IPS-20b (cell line): ENCODE results near the gene C1QTNF1.

Experiments
- H3K27ac ChIP-seq: one replicate; pipeline ENCODE4 v1.5.1; 2013; ENCODE audit warnings: low read length
- H3K27me3 ChIP-seq: 2 replicates; pipeline ENCODE4 v1.6.1; 2013; ENCODE audit warnings: mild to moderate bottlenecking, low read length, inconsistent platforms; ENCODE audit not compliant: insufficient read depth
- H3K36me3 ChIP-seq: 2 replicates; pipeline ENCODE4 v1.6.1; 2013; ENCODE audit warnings: low read depth, mild to moderate bottlenecking, inconsistent platforms, low read length, moderate library complexity; ENCODE audit not compliant: insufficient read depth
- H3K4me1 ChIP-seq: 2 replicates; pipeline ENCODE4 v1.6.1; 2013; ENCODE audit warnings: mild to moderate bottlenecking, control low read depth, inconsistent platforms, low read length, moderate library complexity; ENCODE audit not compliant: insufficient read depth
- H3K4me3 ChIP-seq: 2 replicates; pipeline ENCODE4 v1.5.1; 2013; ENCODE audit warnings: mild to moderate bottlenecking, low read length, inconsistent platforms
- H3K9ac ChIP-seq: 2 replicates; pipeline ENCODE4 v1.6.1; 2013; ENCODE audit warnings: low read depth, mild to moderate bottlenecking, inconsistent platforms, low read length, moderate library complexity
- H3K9me3 ChIP-seq: 2 replicates; pipeline ENCODE4 v1.6.1; 2013; ENCODE audit warnings: mild to moderate bottlenecking, low read depth, low read length, inconsistent platforms; ENCODE audit not compliant: insufficient read depth

The C1QTNF1 gene

DNA sequence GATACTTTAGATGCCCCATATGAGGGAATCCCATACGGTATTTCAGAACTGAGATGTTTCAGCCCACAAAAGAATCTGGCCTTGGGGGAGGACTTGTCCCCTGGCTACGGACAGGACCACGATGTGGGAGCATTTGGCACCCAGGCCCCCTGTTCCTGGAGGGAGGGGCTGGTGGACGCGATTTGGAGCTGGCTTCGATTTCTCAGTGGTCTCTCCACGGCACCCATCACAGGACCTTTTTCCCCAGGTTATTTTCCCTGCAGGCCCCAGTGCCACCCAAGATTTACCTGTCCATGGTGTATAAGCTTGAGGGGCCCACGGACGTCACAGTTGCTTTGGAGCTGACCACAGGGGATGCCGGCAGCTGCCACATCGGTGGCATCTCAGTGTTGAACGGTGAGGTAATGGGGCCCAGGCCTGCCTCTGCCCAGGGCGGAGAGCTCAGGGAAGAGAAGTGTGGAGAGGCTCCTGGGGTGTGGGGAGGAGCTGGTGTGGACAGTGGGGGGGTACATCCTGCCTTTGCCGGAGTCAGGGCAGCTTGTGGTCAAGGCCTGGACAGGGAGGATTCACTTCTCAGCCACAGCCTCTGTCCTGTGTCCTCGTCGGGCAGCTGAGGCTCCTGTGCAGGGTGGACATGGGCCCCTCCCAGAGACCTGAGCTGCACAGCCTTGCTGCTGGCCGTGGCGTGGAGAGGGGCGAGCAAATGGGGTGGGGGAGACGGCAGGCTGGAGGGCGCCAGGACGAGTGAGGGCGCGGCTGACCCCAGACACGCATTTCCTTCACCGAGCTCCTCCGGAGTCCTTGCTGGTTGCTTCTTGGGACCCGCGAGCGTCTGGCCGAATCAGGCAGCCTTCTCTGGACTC, 60.6 kb downstream of the C1QTNF1 start:
- H3K9ac ChIP-seq: no peak overlapping the region
- H3K27me3 ChIP-seq: no peaks in the 10 kb centered on the region
- peaks cover 13% of the 10 kb centered on the region for H3K36me3 ChIP-seq
- H3K4me3 ChIP-seq: no peak overlapping the region
- H3K4me1 ChIP-seq: no peaks in the 10 kb centered on the region
- no peak overlapping the region for H3K27ac ChIP-seq
- H3K9me3 ChIP-seq: no peaks in the 10 kb centered on the region

DNA sequence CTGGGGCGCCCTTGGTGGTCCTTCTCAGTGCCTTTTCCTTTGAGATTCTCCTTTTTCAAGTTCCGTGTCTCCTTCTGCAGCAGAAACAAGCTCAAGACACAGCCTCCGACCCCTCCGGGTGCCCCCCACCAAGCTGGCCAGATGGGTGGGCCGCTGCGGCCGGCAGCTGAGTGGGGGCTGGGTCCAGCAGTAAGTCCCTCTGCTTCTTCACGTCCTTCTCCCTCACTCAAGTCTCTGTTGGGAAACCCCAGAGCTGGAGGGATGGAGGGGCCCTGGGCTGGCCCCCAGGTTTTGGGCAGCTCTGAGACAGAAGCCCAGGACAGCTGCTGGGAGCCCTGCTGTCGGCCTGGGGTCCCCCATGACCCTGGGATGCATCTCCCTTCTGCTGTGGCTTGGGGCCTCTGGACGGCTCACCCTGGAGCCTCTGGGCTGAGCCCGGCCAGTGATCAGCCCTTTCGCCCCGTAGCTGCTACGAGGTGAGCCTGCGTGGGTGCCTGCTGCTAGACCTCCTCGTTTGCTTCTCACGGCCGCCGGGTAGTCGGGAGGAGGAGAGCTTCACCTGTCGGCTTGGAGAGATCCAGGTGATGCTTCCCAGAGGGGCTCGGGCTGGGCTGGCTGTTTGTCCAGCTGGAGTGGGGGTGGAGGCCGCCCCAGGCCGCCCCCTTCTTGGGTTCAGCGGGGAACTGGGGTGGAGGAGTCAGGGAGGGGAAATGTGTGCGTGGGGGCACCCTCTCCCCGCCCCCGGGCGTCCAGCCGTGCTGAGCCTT, 61.4 kb downstream of the C1QTNF1 start:
- Histone ChIP-seq H3K27me3 (no peaks in the 10 kb centered on the region), H3K9ac (no peak overlapping the region), H3K36me3 (peaks cover 5% of the 10 kb centered on the region)

DNA sequence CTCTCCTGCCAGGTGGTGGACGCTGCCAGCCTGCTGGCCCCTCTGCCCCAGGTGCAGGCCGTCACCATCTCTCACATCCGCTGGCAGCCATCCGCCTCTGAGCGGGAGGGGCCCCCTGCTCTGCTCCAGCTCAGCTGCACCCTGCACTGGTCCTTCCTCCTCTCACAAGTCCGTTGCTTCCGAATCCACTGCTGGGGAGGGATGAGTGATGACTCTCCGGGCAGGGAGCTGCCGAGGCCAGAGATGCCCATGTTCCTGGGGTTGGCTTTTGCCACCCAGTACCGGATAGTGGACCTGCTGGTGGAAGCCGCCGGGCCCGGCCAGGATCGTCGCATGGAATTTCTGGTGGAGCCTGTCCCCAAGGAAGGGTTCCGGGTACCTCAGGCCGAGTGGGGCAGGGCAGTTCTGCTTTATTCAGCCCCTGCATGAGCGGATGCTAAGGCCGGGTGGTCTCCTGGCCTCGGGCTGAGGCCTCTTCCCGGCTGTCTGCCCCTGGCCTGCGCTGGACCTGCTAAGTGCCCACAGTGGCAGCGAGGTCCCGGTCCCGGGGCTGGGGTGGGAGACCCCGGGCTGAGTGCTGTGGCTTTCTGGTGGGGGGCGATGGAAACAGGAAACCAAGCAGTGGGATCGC, 62.1 kb downstream of the C1QTNF1 start:
- no peaks in the 10 kb centered on the region for H3K4me1 ChIP-seq
- no peak overlapping the region for H3K9ac ChIP-seq
- H3K36me3 ChIP-seq: no peaks in the 10 kb centered on the region
- no peak overlapping the region for H3K4me3 ChIP-seq
- no peaks in the 10 kb centered on the region for H3K27me3 ChIP-seq
- H3K27ac ChIP-seq: no peak overlapping the region
- no peaks in the 10 kb centered on the region for H3K9me3 ChIP-seq

More for the DNA sequence above, 61.4 kb downstream of the C1QTNF1 start:
- H3K9me3 ChIP-seq: no peaks in the 10 kb centered on the region
- H3K27ac ChIP-seq: no peak overlapping the region
- no peak overlapping the region for H3K4me3 ChIP-seq
- H3K4me1 ChIP-seq: no peaks in the 10 kb centered on the region

DNA sequence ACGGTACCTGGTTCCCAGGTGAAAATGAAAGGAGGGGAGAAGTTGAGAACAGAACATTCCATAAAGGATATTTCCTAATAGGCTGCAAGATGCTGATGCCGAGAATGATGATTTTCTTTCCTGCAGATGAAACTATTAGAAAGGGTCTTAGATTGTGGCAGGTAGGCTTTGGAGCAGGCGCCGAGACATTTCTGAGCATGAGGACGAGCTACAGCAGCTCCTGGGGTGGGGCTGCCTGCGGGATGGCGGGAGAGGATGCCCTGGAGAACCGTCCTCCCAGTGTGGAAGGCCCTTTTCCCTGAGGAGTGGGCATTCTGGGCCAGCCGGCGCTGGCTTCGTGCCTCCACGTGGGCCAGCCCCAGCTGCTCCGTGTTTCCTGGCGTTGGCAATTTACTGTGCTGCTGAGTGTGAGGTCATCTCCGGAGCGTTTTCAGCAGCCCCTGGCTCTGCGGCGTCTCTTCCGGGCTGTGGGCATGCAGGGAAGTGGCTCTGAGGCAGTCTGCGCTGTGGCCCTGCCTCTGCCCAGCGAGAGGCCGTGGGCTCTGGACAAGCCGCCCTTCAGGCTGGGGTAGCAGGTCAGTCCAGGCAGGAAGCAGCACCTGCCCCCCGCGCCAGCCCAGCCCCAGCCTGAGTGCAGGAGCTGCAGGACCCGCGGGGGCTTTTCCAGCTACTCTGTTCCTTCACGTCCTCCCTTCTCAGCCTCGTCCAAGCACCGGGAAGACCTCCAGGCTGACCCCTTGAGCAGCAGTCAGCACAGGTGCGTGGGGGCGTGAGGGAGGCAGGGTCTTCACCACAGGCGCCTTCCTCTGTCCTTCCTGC, 62.8 kb downstream of the C1QTNF1 start:
- Histone ChIP-seq H3K4me1 (no peaks in the 10 kb centered on the region), H3K9me3 (no peaks in the 10 kb centered on the region), H3K27me3 (no peaks in the 10 kb centered on the region), H3K27ac (no peak overlapping the region), H3K4me3 (no peak overlapping the region), H3K9ac (no peak overlapping the region), H3K36me3 (no peaks in the 10 kb centered on the region)

DNA sequence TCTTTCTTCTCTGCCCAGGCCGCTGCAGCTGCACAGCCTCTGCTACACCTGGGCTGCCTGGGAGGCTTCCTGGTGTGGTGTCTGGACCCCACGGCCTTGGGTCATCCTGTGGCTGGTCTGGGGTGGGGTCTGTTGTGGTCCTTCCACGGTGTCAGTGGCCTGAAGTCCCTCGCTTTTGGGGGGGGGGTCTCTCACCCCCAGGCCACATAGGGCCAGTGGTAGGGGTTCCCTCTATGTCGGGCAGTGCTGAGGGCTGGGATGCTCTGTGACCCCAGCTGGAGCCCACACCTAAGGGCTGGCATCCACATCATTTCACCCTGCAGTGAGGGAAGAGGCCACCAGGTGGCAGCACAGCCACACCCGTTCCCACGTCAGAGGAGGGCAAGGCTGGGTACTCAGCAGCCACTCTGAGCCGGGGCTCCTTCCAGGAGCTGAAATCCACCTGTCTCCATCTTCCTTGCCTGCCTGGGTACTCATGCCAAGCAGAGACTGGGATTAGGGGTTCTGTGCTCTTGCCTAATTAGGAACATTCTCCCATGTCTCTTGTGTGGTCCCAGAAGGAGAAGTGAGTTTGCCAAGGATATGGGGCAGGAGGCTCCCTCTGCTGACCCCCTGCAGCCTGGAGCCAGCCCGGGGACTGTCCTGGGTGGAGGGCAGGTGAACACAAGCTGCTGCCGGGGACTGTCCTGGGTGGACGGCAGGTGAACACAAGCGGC, 63.6 kb downstream of the C1QTNF1 start:
- H3K36me3 ChIP-seq: no peaks in the 10 kb centered on the region
- H3K4me1 ChIP-seq: no peaks in the 10 kb centered on the region
- no peak overlapping the region for H3K27ac ChIP-seq
- H3K9ac ChIP-seq: no peak overlapping the region
- no peak overlapping the region for H3K4me3 ChIP-seq
- no peaks in the 10 kb centered on the region for H3K9me3 ChIP-seq
- no peaks in the 10 kb centered on the region for H3K27me3 ChIP-seq

DNA sequence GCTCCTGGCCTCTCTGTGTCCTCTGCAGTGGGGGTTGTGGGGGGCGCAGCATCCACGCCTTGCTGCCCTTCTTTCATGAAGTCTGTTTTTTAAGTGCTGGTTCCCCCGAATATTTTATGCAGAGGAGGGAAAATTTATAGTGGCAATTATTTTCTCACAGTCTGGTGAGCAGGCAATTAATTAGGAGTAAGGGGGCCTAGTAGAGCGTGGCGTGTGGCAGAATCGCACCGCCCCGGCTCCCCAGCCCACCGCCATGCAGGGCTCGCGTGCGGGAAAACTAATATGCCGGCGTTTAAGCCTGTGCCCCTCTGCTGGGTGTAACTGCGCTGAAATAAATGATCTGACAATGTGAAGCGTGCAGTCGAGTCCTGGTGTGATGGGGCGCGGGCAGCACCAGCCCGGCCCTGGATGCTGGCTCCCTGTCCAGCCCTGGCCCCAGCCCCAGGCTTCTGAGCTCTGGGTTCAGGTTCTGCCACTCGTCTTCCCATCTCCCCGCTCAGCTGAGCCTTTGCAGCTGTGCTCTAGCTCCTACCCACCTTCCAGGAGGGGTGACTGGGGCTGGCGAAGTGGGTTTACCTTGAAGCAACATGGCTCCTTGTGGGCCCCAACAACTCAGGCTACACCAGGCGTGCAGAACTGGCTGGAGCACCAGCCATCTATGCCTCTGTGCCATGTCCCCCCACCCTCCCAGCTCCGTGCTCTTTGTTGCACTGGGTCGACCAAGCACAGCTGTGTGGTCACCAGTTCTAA, 64.5 kb downstream of the C1QTNF1 start:
- H3K9ac ChIP-seq: no peak overlapping the region
- no peaks in the 10 kb centered on the region for H3K9me3 ChIP-seq
- no peaks in the 10 kb centered on the region for H3K27me3 ChIP-seq
- no peak overlapping the region for H3K4me3 ChIP-seq
- no peaks in the 10 kb centered on the region for H3K36me3 ChIP-seq
- no peaks in the 10 kb centered on the region for H3K4me1 ChIP-seq
- H3K27ac ChIP-seq: no peak overlapping the region

DNA sequence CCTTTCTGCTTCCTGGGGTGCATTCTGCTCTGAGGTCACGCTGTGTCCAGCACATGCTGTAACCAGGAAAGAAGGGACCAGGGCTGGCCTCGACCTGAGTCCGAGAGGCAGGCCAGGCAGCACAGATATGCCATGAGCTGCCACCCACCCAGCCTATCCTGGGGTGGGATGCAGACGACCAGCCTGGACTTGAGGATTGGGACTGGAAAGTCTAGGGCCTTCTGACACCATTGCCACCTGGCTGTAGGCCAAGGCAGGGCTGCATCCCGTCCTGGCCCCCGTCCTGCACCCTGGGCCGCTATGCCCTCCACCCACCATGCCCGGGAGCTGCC, 65.0 kb downstream of the C1QTNF1 start:
- no peaks in the 10 kb centered on the region for H3K27me3 ChIP-seq
- no peaks in the 10 kb centered on the region for H3K36me3 ChIP-seq
- no peak overlapping the region for H3K27ac ChIP-seq

DNA sequence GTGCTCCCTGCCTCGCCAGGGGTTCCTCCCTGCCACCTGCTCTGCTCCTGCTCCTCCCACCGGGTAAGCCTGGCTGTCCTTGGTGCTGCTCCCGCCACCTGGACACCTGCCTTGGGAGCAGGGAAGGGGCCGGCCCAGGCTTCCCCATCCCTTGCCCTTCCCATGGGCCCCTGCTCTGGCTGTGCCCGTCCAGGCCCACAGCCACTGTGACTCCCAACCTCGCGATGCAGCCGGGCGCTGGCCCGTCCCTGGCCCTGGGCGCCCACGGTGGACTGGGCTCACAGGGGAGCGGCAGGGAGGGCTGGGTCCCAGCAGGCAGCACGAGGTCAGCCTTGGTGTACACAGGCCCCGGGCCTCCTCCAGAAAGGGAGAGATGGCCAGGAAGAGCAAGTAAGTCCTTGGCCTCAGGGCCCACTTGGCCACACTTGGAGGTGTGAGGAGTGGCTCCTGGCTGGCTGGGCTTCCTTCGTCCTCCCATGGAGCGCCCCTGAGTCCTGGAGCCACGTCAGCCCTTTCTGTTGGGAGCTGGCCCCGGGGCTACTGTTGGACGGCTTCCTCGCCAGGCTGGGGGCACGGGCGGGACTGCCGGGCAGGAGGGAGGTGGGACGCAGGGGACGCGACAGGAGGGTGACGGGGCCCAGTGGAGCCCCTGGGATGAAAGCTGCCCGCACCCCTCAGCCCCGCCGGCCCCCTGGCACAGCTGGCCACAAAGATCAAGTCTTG, 65.9 kb downstream of the C1QTNF1 start:
- no peaks in the 10 kb centered on the region for H3K4me1 ChIP-seq
- H3K36me3 ChIP-seq: no peaks in the 10 kb centered on the region
- no peak overlapping the region for H3K4me3 ChIP-seq
- H3K27ac ChIP-seq: no peak overlapping the region
- H3K27me3 ChIP-seq: no peaks in the 10 kb centered on the region
- no peak overlapping the region for H3K9ac ChIP-seq
- no peaks in the 10 kb centered on the region for H3K9me3 ChIP-seq

More for the DNA sequence above, 65.0 kb downstream of the C1QTNF1 start:
- Histone ChIP-seq H3K9me3 (no peaks in the 10 kb centered on the region), H3K9ac (no peak overlapping the region), H3K4me1 (no peaks in the 10 kb centered on the region), H3K4me3 (no peak overlapping the region)

DNA sequence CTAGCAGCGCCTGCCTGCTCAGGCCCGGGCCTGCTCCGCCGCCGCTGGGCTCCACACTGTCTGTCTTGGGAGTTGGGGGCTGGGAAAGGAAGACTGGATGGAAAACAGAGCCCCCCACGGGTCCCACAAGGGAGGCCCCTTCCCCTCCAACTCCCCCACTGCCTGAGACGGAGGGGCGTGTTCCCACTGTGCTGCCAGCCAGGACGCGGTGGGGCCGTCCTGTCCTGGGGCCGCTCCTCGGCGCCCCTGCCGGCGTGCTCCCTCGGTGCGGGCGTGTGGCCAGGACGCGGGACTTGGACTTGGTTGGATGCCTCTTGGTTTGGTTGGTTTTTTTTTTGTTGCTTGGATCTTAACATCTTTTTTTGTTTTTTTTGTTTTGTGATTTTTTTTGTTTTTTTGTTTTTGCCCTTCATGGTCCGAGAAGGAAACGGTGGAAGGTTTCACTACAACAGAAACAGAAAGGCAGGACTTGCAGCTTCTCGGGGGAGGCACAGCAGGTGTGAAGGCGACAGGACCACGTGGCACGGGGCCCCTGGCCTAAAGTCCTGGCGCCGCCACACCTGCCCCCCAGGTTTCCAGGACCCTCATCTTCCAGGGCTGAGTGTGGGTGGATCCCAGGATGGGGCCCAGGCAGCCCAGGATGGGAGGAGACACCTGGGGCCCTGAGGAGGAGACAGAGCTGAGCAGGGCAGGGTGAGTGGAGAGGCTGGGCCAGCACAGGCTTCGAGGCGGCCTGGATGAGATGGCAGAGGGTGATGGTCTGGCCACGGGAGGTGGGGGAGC, 66.7 kb downstream of the C1QTNF1 start:
- Histone ChIP-seq H3K27ac (no peak overlapping the region), H3K4me3 (no peak overlapping the region), H3K9me3 (no peaks in the 10 kb centered on the region), H3K36me3 (no peaks in the 10 kb centered on the region), H3K27me3 (no peaks in the 10 kb centered on the region), H3K4me1 (no peaks in the 10 kb centered on the region), H3K9ac (no peak overlapping the region)
